ENCODE results near the gene DCLRE1B. TPM values are rescaled to one million over a fixed set of nuclear protein-coding genes. Genes with fewer than 3 reads are reported as not detected.

The DCLRE1B gene
- total RNA-seq, 1 donor from 2014 or later, result 8.0 TPM

- Histone ChIP-seq H3K4me1 (peaks cover under 1% of the 10 kb centered on the region), H3K9ac (no peak overlapping the region), H3K79me2 (ENCODE audit: low read depth) (no peaks in the 10 kb centered on the region), H3K27me3 (no peaks in the 10 kb centered on the region), H3F3A (ENCODE audit: low read depth) (no peaks in the 10 kb centered on the region), H3K4me2 (no peak overlapping the region), H3K4me3 (no peak overlapping the region), H4K20me1 (ENCODE audit: low read depth) (no peaks in the 10 kb centered on the region), H2AFZ (replicated peaks) (no peak overlapping the region), H3K27ac (no peak overlapping the region), H3K36me3 (no peaks in the 10 kb centered on the region), H3K9me3 (ENCODE audit: low read depth) (no peaks in the 10 kb centered on the region)
- Mint-ChIP-seq H3K27me3 (ENCODE audit: insufficient read depth, low read depth) (no peaks in the 10 kb centered on the region), H3K4me3 (no peak overlapping the region), H3K36me3 (no peaks in the 10 kb centered on the region), H3K9me3 (no peaks in the 10 kb centered on the region), H3K27ac (no peak overlapping the region), H3K4me1 (peaks cover 3% of the 10 kb centered on the region)
- no peak for TF ChIP-seq CTCF (IDR thresholded peaks at IDR 0.05)
- TF ChIP-seq EZH2phosphoT487 (IDR thresholded peaks at IDR 0.05), result no peak
- no peak for DNase-seq (ENCODE audit: low spot score)
These were observed 18.4 kb upstream of the DCLRE1B start for GRCh38 chr1:113886417-113887401.

GRCh38 chr1:113887402-113888175 is 17.5 kb upstream of the DCLRE1B start, which contains the start of gene BCL2L15:
Gene BCL2L15 (minus strand): TSS chr1:113887581. CDS start chr1:113887375, 206 bp downstream.
- no peaks in the 10 kb centered on the region for H3K4me1 ChIP-seq
- H4K20me1 ChIP-seq (ENCODE audit: low read depth), result no peaks in the 10 kb centered on the region
- H2AFZ ChIP-seq (replicated peaks), result no peak within 1 kb of the TSS
- Mint-ChIP-seq H3K27ac (no peak within 1 kb of the TSS), H3K9me3 (no peaks in the 10 kb centered on the region), H3K4me1 (peaks cover 3% of the 10 kb centered on the region), H3K36me3 (no peaks in the 10 kb centered on the region), H3K27me3 (ENCODE audit: insufficient read depth, low read depth) (no peaks in the 10 kb centered on the region), H3K4me3 (no peak within 1 kb of the TSS)
- no peaks in the 10 kb centered on the region for H3K9me3 ChIP-seq (ENCODE audit: low read depth)
- H3K9ac ChIP-seq, result no peak within 1 kb of the TSS
- no peaks in the 10 kb centered on the region for H3K79me2 ChIP-seq (ENCODE audit: low read depth)
- no peak within 1 kb of the TSS for H3K4me2 ChIP-seq
- no peak for DNase-seq (ENCODE audit: low spot score)
- H3K27ac ChIP-seq, result no peak within 1 kb of the TSS
- TF ChIP-seq CTCF (IDR thresholded peaks at IDR 0.05) (no peak), EZH2 (IDR thresholded peaks at IDR 0.05) (no peak), EZH2phosphoT487 (IDR thresholded peaks at IDR 0.05) (no peak)
- H3K4me3 ChIP-seq, result no peak within 1 kb of the TSS
- no peaks in the 10 kb centered on the region for H3F3A ChIP-seq (ENCODE audit: low read depth)
- no peaks in the 10 kb centered on the region for H3K36me3 ChIP-seq
- no peaks in the 10 kb centered on the region for H3K27me3 ChIP-seq

GRCh38 chr1:113890816-113891215 is 14.3 kb upstream of the DCLRE1B start:
- no peaks in the 10 kb centered on the region for H3K27me3 Mint-ChIP-seq (ENCODE audit: insufficient read depth, low read depth)
- no peak overlapping the region for H2AFZ ChIP-seq (replicated peaks)
- no peaks in the 10 kb centered on the region for H3K79me2 ChIP-seq (ENCODE audit: low read depth)
- H3K4me1 Mint-ChIP-seq, result peaks cover 3% of the 10 kb centered on the region
- H3K4me2 ChIP-seq, result no peak overlapping the region
- H3K27ac ChIP-seq, result no peak overlapping the region
- no peak for DNase-seq (ENCODE audit: low spot score)
- H3K27ac Mint-ChIP-seq, result no peak overlapping the region
- H3F3A ChIP-seq (ENCODE audit: low read depth), result no peaks in the 10 kb centered on the region
- H4K20me1 ChIP-seq (ENCODE audit: low read depth), result no peaks in the 10 kb centered on the region
- no peaks in the 10 kb centered on the region for H3K36me3 ChIP-seq
- no peak overlapping the region for H3K4me3 Mint-ChIP-seq
- H3K36me3 Mint-ChIP-seq, result peaks cover 4% of the 10 kb centered on the region
- H3K4me3 ChIP-seq, result no peak overlapping the region
- no peaks in the 10 kb centered on the region for H3K4me1 ChIP-seq
- H3K27me3 ChIP-seq, result no peaks in the 10 kb centered on the region
- TF ChIP-seq EZH2phosphoT487 (IDR thresholded peaks at IDR 0.05), result no peak
- H3K9ac ChIP-seq, result no peak overlapping the region
- no peaks in the 10 kb centered on the region for H3K9me3 Mint-ChIP-seq
- no peaks in the 10 kb centered on the region for H3K9me3 ChIP-seq (ENCODE audit: low read depth)
